ENCODE measurements around the gene KCNA10. TPM values are rescaled to one million over a fixed set of nuclear protein-coding genes. Genes with fewer than 3 reads are reported as not detected.

The KCNA10 gene
- total and polyA plus RNA-seq, 10 of the 15 experiments (the other 5 are each of a cell fraction or from before 2014, with no cell fraction given) = not detected

GRCh38 chr1:110555807-110556470, 37.0 kb upstream of the KCNA10 start:
- H3K4me2 ChIP-seq (ENCODE audit: control insufficient read depth, insufficient read depth) = peak overlapping the region; percentile 60; the same call in 1 of the 2 replicates
- FAIRE-seq (no peak), DNase-seq (ENCODE audit: low read depth, low spot score) (no peak), ATAC-seq (peak; percentile 23)
- 41% methylated on average over 11 of the region's 11 CpGs for WGBS (ENCODE audit: insufficient coverage, insufficient replicate concordance, low lambda C conversion rate, missing lambda C conversion rate)
- no peaks in the 10 kb centered on the region for H3K36me3 ChIP-seq (ENCODE audit: control insufficient read depth in 2 of 2, insufficient read depth in 2 of 2, low read length in 1 of 2)
- ChIA-PET POLR2A (interaction anchor here (1.1 kb wide), 1 partner anchor 11 kb away, joined by 3 read pairs; no protein-coding TSS in a partner anchor), CTCF (interaction anchor here (0.6 to 2.7 kb wide), 15 partner anchors 8 to 437 kb away, joined by 3 to 10 read pairs (median 4); partner anchors contain the start of gene KCNA2), RAD21 (ENCODE audit: unreplicated experiment) (interaction anchor here (0.7 to 0.8 kb wide), 3 partner anchors 47 to 228 kb away, joined by 3 to 4 read pairs (median 3); no protein-coding TSS in a partner anchor), SMC1A (ENCODE audit: uncharacterized antibody, unreplicated experiment) (interaction anchor here (1.7 kb wide), 1 partner anchor 58 kb away, joined by 3 read pairs; no protein-coding TSS in a partner anchor)
- intact Hi-C loops (cut with micrococcal nuclease; ENCODE audit: unreplicated experiment) = loop anchor here (1.0 kb wide), 2 partner anchors 59 to 227 kb away; no protein-coding TSS in a partner anchor
- H3K79me2 ChIP-seq (ENCODE audit: control insufficient read depth, insufficient read depth, low read length) = no peaks in the 10 kb centered on the region
- H3K4me1 ChIP-seq (ENCODE audit: control insufficient read depth, insufficient read depth, low read length) = no peaks in the 10 kb centered on the region
- BruUV-seq (replicated peaks) = no TSS peak
- H4K20me1 ChIP-seq (ENCODE audit: control insufficient read depth, insufficient read depth) = no peaks in the 10 kb centered on the region
- no peaks in the 10 kb centered on the region for H3K9me3 ChIP-seq (replicated peaks; ENCODE audit: control insufficient read depth, insufficient read depth, low read length)
- H3K9ac ChIP-seq (ENCODE audit: control insufficient read depth, insufficient read depth, low read length) = no peak overlapping the region
- no peak overlapping the region for H2AFZ ChIP-seq (ENCODE audit: control insufficient read depth, low read depth, low read length)
- peaks cover 13 to 28% of the 10 kb centered on the region in 2 experiments for H3K27me3 ChIP-seq (replicated peaks in 1 of 2; ENCODE audit: control insufficient read depth in 2 of 2, insufficient read depth in 2 of 2, low read length in 1 of 2)
- TF ChIP-seq YBX1 (IDR thresholded peaks at IDR 0.05) = no peak
- TF ChIP-seq YY1 (IDR thresholded peaks at IDR 0.05; ENCODE audit: low read depth, low read length) = no peak
- TF ChIP-seq MYC (IDR thresholded peaks at IDR 0.05; ENCODE audit: insufficient read depth, insufficient read length, insufficient replicate concordance, low read length, severe bottlenecking) = no peak
- TF ChIP-seq MEF2A (IDR thresholded peaks at IDR 0.05; ENCODE audit: insufficient read depth, low read depth, low read length) = no peak
- no peak for TF ChIP-seq HDAC2 (IDR thresholded peaks at IDR 0.05)
- TF ChIP-seq KDM1A (IDR thresholded peaks at IDR 0.05; ENCODE audit: borderline replicate concordance) = no peak
- no peak for TF ChIP-seq ASH2L (IDR thresholded peaks at IDR 0.05; ENCODE audit: borderline replicate concordance, low read depth)
- TF ChIP-seq NFYA (IDR thresholded peaks at IDR 0.05; ENCODE audit: borderline replicate concordance, low read depth, low read length) = no peak
- TF ChIP-seq MXI1 (IDR thresholded peaks at IDR 0.05; ENCODE audit: low read depth, low read length) = no peak
- TF ChIP-seq PKNOX1 (IDR thresholded peaks at IDR 0.05) = no peak
- no peak for TF ChIP-seq SMC3 (IDR thresholded peaks at IDR 0.05; ENCODE audit: borderline replicate concordance, low read length)
- no peak for TF ChIP-seq TARDBP (IDR thresholded peaks at IDR 0.05; ENCODE audit: borderline replicate concordance)
- no peak for TF ChIP-seq NR2C1 (IDR thresholded peaks at IDR 0.05)
- TF ChIP-seq NRF1 (conservative IDR thresholded peaks at IDR 0.05; ENCODE audit: low read depth, low read length) = no peak
- TF ChIP-seq RCOR1 (conservative IDR thresholded peaks at IDR 0.05; ENCODE audit: low read depth, low read length) = no peak
- TF ChIP-seq CEBPB (IDR thresholded peaks at IDR 0.05; ENCODE audit: borderline replicate concordance in 1 of 2, low read depth in 2 of 2, low read length in 2 of 2) = no peak
- no peak for TF ChIP-seq SP1 (IDR thresholded peaks at IDR 0.05; ENCODE audit: low read depth, low read length)
- no peak overlapping the region for H3K4me3 ChIP-seq
- H3K27ac ChIP-seq (ENCODE audit: control insufficient read depth, insufficient read depth) = no peak overlapping the region
- in situ Hi-C loops (cut with MboI) = no loop called here
